NCI-H446 (cell line): Measurements from ENCODE around the gene ADK.
"Not testable (repeated sequence)": the region's sequence is repeated elsewhere in the genome, so short reads cannot be mapped to it uniquely, and the experiment has no call there.

Experiments used
- DNase-seq, 2 experiments: peaks; one replicate each; lab custom pipeline; 2025; lab: John Stamatoyannopoulos, UW

Gene ADK

DNA sequence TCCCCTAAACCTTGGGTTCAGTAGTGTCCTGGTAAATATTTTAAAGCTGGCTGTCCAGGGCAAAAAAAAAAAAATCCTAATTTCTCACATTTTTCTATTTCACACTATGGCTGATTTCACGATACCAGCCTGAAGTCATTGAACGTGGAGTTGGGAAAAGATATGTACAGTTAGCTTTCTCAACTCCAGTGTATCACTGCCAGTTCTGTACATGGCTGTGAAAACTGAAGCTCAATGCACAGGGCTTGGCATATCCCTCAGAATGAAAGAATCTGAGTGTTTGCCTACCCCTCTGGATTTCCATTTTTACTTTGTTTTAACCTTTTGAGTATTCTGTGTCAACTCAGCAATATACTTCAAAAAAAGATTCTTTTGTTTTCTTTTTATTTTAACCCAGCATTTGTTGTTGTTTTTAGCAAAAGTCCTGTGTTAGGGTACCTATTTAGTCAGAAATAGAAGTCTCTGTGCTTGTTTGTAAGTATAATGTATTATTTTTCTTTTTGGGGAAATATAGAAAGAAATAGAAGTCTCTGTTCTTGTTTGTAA lies 274.5 kb downstream of the ADK start:
- no peak for DNase-seq

GRCh38 chr10:74431816-74432215 lies 280.8 kb downstream of the ADK start:
- DNase-seq: no peak

DNA sequence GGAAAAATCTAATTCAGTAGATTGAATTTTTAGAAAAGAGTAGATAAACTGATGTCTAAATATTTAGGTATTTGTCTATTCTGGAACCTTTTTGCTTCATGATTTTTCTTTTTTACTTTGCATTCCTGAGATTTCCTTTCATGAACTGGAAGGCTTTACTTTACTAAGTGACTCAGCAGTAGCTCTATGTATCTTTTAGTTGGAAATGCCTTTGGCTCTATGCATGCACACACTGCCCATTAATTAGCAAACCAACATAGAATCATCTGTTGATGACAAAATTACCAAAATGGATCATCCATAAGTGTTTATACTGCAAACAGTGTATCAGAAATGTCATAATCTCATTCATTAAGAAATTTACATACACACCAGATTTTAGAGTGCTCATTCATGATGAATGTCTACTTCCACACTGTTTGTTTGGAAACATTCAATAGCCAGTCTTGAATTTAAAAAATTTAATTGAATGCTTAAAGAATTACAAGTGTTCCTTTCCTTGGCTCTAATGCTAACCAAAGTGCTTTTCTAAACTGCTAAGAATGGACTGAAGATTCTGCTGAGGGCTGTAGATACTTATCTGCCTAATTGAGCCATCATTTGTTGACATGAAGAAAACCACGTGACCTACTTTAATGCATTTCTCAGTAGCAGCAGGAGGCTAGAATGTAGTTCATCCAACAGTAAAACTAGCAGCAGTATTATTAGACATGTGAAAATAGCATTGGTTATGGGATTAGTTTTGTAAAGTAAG lies 282.0 kb downstream of the ADK start:
- no peak for DNase-seq

- no peak for DNase-seq
Observed at GRCh38 chr10:74433595-74433956, 282.6 kb downstream of the ADK start.

- no peak for DNase-seq
Observed at GRCh38 chr10:74433993-74434392, 283.0 kb downstream of the ADK start.

DNA sequence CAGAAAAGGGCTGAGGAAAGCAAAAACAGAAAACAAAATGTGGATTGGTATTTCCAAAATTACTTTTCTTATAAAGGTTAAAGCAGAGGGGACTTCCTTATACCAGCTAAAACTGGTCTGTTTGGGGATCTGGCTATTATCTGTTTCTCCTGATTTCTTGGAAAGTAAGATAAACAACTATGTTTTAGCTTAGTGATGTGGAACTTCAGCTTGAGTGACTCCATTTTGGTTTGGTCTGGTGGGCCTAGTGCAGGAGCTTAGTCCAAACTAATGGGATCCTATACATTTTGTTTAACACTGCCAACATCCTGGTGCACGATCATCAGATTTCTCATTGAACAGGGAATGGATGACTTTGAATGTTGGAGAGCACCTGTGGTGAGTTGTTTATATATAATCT lies 283.5 kb downstream of the ADK start:
- no peak for DNase-seq

DNA sequence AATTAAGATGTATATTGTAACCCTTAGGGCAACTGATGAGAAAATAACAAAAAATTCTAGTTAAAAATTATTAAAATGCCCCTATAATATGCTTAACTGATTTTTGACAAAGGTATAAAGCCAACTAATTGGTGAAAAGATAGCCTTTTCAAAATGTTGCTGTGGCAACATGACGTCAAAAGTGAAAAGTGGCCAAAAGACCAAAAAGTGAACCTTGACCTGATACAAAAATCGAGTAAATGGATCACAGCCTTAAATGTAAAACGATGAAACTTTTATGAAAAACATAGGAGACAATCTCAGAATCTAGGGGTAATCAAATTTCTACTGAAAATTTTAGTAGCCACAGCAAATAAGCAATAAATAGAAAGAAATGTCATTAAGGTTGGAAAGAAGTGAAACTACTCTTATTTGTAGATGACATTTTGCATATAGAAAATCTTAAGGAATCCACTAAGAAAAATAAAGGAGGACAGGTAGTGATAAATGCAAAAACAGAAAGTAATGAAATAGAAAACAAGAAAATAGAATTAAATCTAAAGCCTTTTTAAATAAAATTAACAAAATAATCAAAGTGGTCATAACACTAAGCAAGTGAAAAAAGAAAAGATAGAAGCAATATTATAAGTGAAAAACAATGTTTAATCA lies 285.6 kb downstream of the ADK start:
- no peak for DNase-seq

DNA sequence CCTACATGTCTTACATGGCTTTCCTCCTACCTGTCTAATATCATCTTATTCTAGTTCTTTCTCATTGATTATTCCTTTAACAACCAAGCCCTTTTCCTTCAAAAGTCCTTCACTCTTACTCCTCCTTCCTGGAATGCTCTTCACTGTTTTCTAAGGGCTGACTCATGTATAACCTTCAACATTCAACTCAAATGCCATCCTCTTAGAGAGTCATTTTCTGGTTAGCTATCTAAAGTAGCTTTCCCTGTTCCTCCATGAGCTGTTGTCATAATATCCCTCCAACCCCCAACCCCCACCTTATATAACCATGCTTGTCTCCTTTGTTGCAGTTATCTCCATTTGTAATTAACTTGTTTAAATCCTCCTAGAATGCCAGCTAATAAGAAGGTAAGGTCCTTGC lies 286.8 kb downstream of the ADK start:
- DNase-seq: no peak

- no peak for DNase-seq
Observed at GRCh38 chr10:74439213-74439612, 288.2 kb downstream of the ADK start.

GRCh38 chr10:74445493-74445892 lies 294.5 kb downstream of the ADK start:
- no peak for DNase-seq

GRCh38 chr10:74450602-74451001 lies 299.6 kb downstream of the ADK start:
- DNase-seq: no peak

DNA sequence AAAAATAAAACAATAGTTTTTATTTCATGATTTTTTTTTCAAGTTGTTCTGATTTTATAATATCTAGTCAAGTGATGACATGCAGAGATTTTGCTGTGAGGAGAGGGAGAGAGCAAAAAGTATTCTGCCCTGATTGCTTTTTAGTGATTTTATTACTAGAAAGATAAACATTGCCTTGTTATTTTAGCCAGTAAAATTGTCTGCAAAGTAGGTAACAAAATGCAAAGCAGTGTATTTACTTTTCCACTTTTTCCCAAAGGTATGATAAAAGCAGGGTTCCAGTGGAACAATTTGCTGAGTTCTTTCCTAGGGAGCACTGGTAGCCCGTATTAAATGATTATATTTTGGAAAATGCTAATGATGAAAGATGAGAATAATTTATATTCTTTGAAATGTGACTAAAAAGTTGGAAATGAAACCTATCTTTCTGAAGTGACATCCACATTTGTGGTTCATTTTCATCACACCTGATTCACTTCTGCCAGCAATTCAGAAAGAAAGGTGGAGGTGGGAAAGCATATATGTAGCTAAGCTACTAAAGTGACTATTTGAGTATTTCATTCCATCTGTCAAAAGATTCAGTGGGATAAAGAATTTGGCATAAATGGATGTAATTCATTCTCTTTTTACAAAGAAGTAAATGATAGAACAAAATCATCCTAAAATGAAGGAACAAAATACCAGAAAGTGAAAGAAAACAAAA lies 300.3 kb downstream of the ADK start:
- DNase-seq: no peak

DNA sequence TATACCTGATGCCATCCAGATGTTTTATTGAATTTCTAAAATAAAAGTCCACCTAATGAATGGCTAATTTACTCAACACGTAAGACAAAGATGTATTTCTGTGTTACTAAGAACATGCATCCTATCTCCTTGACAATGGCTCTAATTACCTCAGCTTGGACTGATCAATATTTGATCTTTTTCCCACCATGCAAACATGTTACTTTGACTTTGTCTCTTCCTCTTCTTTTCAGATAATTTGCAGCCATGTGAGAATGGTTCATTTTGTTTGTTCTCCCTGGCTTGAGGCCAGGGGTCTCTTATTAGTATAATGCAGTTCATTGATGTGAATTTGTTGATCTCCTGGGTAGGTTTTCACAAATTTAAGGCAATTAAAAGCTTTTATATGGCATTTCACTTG lies 302.1 kb downstream of the ADK start:
- DNase-seq: peak; percentile 13 to 20

DNA sequence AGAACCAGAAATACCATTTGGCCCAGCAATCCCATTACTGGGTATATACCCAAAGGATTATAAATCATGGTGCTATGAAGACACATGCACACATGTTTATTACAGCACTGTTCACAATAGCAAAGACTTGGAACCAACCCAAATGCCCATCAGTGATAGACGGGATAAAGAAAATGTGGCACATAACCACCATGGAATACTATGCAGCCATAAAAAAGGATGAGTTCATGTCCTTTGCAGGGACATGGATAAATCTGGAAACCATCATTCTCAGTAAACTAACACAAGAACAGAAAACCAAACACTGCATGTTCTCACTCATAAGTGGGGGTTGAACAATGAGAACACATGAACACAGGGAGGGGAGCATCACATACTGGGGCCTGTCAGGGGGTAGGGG lies 306.5 kb downstream of the ADK start:
- DNase-seq: not testable (repeated sequence)

DNA sequence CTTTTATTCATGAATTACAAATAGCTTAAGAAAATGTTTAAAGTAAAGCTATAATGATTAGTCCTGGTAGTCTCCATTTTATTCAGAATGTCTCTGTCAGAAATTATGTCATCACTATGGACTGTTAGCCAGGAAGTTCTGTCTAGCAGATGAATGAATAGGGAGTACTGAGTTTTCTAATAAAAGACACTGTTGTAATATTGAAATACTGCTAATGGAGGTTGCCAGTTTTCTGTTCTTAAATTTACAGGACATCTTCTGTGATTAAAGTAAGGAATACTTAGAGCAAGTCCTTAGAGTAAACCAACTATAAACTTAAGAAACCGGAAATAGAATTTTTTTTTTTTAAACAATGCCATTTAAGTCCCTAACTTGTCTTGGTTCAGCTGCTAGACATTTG lies 309.8 kb downstream of the ADK start:
- no peak for DNase-seq

DNA sequence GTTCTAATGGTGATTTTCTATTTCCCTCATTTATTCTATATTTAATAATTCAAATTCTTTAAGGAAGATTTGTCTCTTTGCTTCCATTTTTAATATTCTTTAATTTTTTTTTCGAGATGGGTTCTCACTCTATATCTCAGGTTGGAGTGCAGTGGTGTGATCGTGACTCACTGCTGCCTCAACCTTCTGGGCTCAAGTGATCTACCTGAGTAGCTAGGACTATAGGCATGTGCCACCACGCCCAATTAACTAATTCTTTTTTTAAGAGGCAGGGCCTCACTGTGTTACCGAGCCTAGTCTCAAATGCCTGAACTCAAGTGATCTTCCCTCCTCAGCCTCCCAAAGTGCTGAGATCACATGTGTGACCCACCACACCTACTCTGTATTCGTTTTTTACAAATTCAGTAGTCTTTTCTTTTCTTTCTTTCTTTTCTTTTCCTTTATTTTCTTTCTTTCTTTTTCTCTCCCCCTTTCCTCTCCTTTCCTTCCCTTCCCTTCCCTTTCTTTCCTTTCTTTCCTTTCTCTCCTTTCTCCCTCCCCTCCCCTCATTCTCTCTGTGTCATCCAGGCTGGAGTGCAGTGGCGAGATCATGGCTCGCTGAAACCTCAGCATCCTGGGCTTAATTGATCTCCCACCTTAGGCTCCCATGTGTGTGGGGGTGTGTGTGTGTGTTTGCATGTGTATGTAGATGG lies 323.1 kb downstream of the ADK start:
- DNase-seq: no peak

- DNase-seq: not testable (repeated sequence)
Observed at GRCh38 chr10:74476162-74476706, 325.2 kb downstream of the ADK start.

- DNase-seq: no peak
Observed at GRCh38 chr10:74480778-74481177, 329.8 kb downstream of the ADK start.

- no peak for DNase-seq
Observed at GRCh38 chr10:74483356-74483755, 332.3 kb downstream of the ADK start.

DNA sequence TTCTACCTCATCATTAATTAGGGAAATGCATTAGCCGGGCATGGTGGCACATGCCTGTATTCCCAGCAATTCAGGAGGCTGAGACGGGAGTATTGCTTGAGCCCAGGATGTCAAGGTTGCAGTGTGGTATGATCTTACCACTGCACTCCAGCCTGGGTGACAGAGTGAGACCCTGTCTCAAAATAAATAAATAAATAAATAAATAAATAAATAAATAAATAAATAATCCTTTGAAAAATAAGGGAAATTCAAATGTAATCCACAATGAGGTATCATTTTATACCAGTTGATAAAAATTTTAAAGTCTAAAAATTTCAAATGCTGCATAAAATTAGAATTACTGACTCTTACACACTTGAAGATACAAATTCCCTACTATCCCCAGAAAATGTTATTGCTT lies 334.3 kb downstream of the ADK start:
- no peak for DNase-seq

GRCh38 chr10:74486659-74487058 lies 335.6 kb downstream of the ADK start:
- no peak for DNase-seq

GRCh38 chr10:74488907-74489306 lies 337.9 kb downstream of the ADK start:
- DNase-seq: no peak
